GM19043 (cell line): ENCODE measurements around the gene HGF.
"Not testable (repeated sequence)": the region's sequence is repeated elsewhere in the genome, so short reads cannot be mapped to it uniquely, and the experiment has no call there.

Source experiments
- ATAC-seq: cut with Tn5 transposase; IDR thresholded peaks from one replicate; pipeline ENCODE4 v1.9.1; 2021; ENCODE audit warnings: low read depth; ENCODE audit not compliant: unreplicated experiment

Gene HGF

DNA sequence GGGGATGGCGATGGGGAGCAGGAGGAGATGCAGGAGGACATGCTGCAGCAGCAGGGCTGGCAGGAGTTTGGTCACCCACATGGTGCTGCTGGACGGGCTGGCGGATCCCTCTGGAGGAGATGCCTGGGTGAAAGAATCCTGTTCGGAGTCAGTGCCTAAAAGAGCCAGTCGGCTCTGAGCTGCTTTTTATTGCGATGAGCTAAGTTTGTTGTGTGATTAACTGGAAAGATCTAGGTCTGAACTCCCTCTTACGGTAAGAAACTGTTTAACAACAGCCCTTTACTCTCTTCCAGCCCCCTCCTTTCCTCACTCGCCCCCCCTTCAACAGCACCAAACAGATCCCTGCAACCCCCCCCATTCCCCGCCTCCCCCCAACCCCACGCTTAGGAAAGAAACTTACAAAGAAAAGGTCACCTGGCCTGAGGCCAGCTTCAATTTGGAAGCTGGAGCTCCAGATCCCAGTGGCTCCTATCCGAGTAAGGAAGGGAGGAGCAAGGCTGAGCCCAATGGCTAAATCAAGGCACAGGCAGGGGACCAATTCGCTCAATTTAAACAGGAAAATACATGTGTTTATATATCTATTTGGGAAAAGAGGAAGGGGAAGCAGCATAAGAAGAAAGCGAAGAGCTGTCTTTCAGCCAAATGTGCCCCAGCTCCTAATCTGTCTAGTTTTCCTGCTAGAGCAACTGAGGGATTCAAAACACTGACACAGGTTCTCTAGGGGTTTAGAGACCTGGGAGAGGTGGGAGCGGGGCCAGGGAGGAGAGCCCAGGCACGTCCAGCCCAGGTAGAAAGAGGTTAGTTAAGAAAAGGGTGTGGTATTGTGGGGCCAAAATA is at the start of gene HGF:
TSS of gene HGF (minus strand) at position 157 of the 837 bp plus-strand sequence. CDS start at position 81, 76 bp downstream.
- ATAC-seq = no peak

DNA sequence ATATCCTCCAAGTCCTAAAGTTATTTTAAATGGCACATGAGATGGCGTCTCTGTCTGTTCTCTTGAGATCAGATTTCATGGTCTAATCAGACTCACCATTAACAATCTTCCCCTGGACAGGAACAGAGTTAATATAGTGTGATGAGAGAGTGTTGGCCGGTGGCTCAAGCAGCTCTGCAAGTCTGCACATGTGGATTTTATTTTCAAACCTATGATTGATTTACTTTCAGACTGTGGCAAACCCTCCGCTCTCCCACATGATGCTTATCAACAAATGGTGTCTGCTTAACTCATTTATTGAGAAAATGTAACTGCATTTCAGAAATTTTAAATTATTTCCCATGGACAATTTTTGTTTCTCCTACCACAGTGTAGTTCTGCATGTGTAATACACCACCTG is 46.5 kb upstream of the HGF start:
- no peak for ATAC-seq

- peak; percentile 66 for ATAC-seq
Measured at GRCh38 chr7:81812866-81813476, 43.1 kb upstream of the HGF start.

DNA sequence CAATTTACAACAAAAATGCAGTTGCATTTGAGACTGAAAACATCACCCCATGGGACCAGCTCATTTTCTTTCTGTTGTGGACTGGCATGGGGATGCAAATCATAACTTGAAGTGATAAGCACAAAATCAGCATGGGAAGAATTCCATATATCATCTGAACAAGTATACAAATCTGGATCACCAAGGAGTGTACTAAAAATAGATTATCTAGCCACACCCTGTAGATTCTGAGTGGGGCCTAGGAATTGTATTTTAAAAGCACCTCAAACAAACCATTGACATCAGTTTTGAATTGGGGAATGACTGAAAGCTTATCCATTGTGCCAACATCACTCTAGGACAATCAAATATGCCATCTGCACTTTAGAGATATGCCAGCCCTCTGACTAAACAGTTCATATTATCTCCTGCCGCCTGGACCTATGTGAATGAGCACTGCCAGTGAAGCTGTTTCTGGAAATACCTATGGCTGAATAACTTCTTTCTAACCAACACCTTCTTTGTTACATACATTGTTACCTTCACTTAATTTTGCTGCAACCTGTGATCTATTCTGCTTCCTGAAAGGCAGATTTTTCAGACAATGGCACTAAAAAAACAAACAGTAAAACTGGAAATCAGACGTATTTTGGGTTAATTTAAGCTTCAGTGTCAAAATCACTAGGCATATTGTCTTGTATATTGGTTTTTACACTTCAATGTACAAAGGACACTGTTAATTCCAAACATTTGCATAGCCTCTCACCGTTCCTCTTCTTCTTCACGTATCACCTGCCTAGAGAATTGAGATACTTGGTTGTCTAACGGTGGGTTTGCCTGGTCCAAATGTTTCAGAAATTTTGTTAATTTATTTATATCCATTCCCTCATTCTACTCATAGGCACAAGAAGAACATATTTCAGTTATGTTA is 42.4 kb upstream of the HGF start:
- ATAC-seq = no peak

- ATAC-seq = no peak
Measured at GRCh38 chr7:81810476-81811155, 40.8 kb upstream of the HGF start.

DNA sequence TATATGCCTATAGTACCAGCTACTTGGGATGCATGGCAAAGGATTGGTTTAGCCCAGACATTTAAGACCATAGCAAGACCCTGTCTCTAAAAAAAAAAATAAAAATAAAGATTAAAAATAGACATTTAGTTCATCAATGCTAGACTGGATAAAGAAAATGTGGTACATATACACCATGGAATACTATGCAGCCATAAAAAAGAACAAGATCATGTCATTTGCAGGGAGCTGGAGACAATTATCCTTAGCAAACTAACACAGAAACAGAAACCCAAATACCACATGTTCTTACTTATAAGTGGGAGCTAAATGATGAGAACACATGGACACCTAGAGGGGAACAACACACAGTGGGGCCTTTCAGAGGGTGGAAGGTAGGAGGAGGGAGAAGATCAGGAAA is 38.5 kb upstream of the HGF start:
- not testable (repeated sequence) for ATAC-seq

- ATAC-seq = no peak
Measured at GRCh38 chr7:81803267-81803666, 33.4 kb upstream of the HGF start.

DNA sequence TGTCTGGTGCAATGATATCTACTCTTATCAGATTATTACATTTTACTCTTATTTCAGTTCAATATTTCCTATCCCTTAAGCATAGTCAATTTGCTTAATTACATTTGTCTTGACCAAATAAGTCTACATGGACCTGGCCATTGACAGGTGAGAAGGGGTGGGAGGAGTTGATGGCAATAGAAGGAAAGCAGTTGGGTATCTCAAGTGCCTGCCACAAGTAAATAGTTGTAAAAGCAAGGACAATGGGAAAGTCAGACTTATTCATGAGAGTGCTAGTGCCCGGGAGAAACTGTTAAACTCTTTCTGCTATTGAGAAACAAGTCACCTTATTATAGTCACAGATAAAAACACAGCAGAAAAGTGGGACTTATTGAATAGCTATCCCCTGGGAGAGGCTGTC is 32.4 kb upstream of the HGF start:
- no peak for ATAC-seq

- ATAC-seq = no peak
Measured at GRCh38 chr7:81801532-81801931, 31.7 kb upstream of the HGF start.

GRCh38 chr7:81791568-81792518 is 22.0 kb upstream of the HGF start:
- ATAC-seq = no peak

- ATAC-seq = no peak
Measured at GRCh38 chr7:81790686-81791085, 20.8 kb upstream of the HGF start.

DNA sequence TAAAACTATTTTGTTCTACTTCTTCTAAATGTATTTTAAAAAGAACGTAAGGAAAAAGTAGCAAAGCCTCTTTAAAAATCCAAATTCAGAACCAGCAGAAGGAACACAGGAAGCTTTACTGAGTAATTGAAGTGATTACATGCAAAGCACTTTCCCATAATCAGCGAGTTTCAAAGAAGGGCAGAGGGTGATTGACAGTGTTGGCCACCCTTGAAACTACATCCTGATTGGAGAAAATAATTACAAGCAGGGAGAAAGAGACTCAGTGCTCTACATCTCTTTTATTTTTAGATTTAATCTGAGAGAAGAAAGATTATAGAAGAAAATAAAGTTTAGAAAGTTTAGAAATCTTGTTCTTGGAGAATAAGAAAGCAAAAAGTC is 20.3 kb upstream of the HGF start:
- ATAC-seq = no peak

DNA sequence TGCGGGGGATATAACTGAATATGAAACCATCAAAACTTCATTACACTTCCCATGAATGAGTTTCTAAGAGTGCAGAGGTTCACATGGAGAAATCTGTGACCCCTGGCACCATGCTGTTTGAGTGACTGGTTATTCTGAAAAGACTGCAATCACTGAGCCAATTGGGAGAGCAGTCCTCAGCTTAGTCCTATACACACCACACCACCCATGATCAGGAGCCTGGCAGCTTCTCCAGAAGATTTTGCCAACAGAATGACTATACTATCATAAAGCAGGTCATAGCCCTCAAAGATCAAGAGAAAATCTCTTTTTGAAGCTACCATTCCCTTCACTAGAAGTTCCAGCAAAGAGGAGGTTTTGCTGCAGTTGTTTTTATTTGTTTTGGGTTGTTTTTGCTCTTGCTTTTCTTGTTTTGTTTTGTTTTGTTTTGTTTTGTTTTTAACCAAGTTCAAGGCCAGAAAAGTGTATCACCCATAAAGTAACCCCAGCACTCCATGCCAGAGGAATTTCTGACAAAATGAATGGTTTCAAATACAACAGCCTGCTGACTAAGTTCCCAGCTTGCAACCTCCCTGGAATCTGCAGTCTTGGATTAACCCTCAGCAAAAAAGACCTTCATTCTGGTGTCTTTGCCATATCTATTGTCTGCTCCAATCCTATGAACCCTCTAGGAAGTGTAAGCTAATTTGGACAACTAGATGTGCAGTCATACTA is 19.7 kb upstream of the HGF start:
- no peak for ATAC-seq

- ATAC-seq = no peak
Measured at GRCh38 chr7:81788246-81788645, 18.4 kb upstream of the HGF start.

GRCh38 chr7:81783818-81784217 is 14.0 kb upstream of the HGF start:
- no peak for ATAC-seq

GRCh38 chr7:81780914-81781693 is 11.3 kb upstream of the HGF start:
- ATAC-seq = no peak

- ATAC-seq = no peak
Measured at GRCh38 chr7:81779706-81780105, 9.9 kb upstream of the HGF start.

DNA sequence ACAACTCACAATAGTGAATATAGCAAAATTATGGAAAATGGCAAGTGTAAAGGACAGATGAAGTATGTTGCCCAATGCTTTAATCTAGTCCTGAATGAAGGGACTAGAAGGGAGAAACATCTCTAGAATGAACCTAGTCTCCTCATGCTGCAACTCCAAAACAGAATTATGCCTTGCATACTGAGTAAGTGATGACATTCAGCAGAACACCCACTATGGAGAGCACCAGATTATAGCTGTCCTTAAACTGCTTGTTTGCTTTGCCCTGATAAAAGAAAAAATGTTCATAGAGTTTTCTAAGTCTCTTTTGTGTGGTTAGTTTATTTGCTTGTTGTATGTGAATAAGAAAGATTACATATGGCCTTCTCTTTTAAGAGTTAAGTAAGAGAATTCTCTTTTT is 7.8 kb upstream of the HGF start:
- no peak for ATAC-seq
